ENCODE measurements around the gene ZCWPW2.

Gene ZCWPW2

DNA sequence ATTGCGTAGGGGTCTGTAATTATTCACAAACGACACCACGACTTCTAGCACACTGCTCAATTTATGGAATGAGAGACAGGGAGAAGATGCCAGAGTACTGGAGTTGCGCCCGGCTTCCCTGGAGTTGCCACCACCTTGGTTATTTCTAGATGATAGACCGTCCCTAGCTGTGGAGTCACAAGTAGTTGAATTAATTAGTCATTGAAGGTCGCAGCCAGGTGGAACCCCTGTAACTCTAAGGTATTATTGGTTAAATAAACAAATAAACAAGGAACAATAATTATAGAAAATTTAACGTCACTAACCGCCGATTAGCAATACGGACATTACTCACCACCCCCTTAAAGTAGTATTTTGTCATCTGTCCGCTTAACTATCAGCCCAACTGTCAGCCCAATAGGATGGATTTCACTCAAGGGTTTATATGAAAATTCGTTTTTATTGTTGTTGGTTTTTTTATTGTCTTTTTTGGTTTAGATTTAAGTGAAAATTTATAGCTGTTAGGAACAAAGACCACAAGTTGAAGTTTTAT, 1.0 kb downstream of the ZCWPW2 start:
- Histone ChIP-seq H3K27me3 (ENCODE audit: control insufficient read depth in 1 of 2, insufficient read depth in 1 of 2, low read length in 2 of 2) (no peaks in the 10 kb centered on the region), H2AK5ac (ENCODE audit: low read length, severe bottlenecking) (no peak overlapping the region), H2BK5ac (ENCODE audit: low read depth, low read length, poor library complexity, severe bottlenecking) (no peak overlapping the region), H3K9me3 (ENCODE audit: control insufficient read depth, low read length) (peaks cover 3% of the 10 kb centered on the region), H2BK120ac (ENCODE audit: low read depth, low read length) (no peak overlapping the region), H2BK12ac (ENCODE audit: low read length in 2 of 2) (no peak overlapping the region), H4K91ac (ENCODE audit: low read length) (no peak overlapping the region), H3K9ac (ENCODE audit: low read length) (peak overlapping the region; percentile 100), H3K36me3 (ENCODE audit: control insufficient read depth in 1 of 2, insufficient read depth in 2 of 2, low read depth in 1 of 2, low read length in 2 of 2) (peaks cover 0 to 24% of the 10 kb centered on the region in 2 experiments), H3K27ac (ENCODE audit: low read length, poor library complexity, severe bottlenecking) (peak overlapping the region; percentile 89), H2AFZ (ENCODE audit: low read depth, low read length) (peak overlapping the region; percentile 85), H3K18ac (ENCODE audit: low read depth in 1 of 2, low read length in 2 of 2) (peak overlapping the region; percentile 60 to 78), H3K4me1 (ENCODE audit: control insufficient read depth, insufficient read depth, low read depth, low read length) (no peaks in the 10 kb centered on the region), H3K4ac (ENCODE audit: low read depth in 1 of 2, low read length in 2 of 2) (peak overlapping the region in 1 of 2 experiments; percentile 87), H3K14ac (ENCODE audit: low read length in 2 of 2) (no peak overlapping the region), H3K4me2 (ENCODE audit: low read length, poor library complexity, severe bottlenecking) (peak overlapping the region; percentile 79), H3K23ac (ENCODE audit: low read length in 2 of 2) (no peak overlapping the region), H2BK15ac (ENCODE audit: low read depth, poor library complexity, severe bottlenecking) (no peak overlapping the region), H4K8ac (ENCODE audit: low read length) (peak overlapping the region; percentile 90), H3K4me3 (ENCODE audit: insufficient read depth in 1 of 2, low read depth in 1 of 2, low read length in 2 of 2) (peak overlapping the region; percentile 83 to 85), H3K79me1 (replicated peaks; ENCODE audit: low read length, poor library complexity, severe bottlenecking) (peaks cover 7% of the 10 kb centered on the region)
- DNase-seq: no peak
- WGBS: 31% methylated on average over 12 of the region's 13 CpGs

DNA sequence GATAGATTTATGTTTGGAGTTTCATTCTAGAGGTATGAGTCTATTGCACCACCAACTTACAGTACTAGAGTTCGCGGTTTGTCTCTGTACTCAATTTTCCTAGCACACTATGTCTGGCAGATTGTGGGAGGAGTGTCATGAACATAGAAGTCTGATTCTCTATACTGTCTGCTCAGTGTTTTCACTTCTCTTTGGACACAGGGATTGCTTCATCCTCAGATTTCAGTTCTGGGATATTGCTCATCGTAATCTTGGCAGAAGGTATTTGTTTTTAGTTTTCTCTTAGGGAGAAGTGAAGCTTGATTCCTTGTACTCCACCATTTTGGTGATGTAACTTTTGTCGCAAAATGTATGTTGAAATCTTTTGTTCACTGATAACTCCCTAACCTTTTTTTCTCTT, 27.9 kb downstream of the ZCWPW2 start:
- peak overlapping the region; percentile 82 for H3K9ac ChIP-seq (ENCODE audit: low read length)
- H3K79me1 ChIP-seq (replicated peaks; ENCODE audit: low read length, poor library complexity, severe bottlenecking): no peaks in the 10 kb centered on the region
- H3K27ac ChIP-seq (ENCODE audit: low read length, poor library complexity, severe bottlenecking): no peak overlapping the region
- H2AFZ ChIP-seq (ENCODE audit: low read depth, low read length): no peak overlapping the region
- no peak overlapping the region for H2AK5ac ChIP-seq (ENCODE audit: low read length, severe bottlenecking)
- no peak overlapping the region for H4K8ac ChIP-seq (ENCODE audit: low read length)
- no peak overlapping the region for H2BK12ac ChIP-seq (ENCODE audit: low read length in 2 of 2)
- no peak overlapping the region for H2BK120ac ChIP-seq (ENCODE audit: low read depth, low read length)
- H3K27me3 ChIP-seq (ENCODE audit: control insufficient read depth in 1 of 2, insufficient read depth in 1 of 2, low read length in 2 of 2): no peaks in the 10 kb centered on the region
- H3K4me2 ChIP-seq (ENCODE audit: low read length, poor library complexity, severe bottlenecking): no peak overlapping the region
- H3K4ac ChIP-seq (ENCODE audit: low read depth in 1 of 2, low read length in 2 of 2): no peak overlapping the region
- WGBS: 83% methylated on average over 1 of the region's 4 CpGs
- peak; percentile 1 for DNase-seq
- no peak overlapping the region for H3K18ac ChIP-seq (ENCODE audit: low read depth in 1 of 2, low read length in 2 of 2)
- H2BK5ac ChIP-seq (ENCODE audit: low read depth, low read length, poor library complexity, severe bottlenecking): no peak overlapping the region
- H3K23ac ChIP-seq (ENCODE audit: low read length in 2 of 2): no peak overlapping the region
- no peak overlapping the region for H4K91ac ChIP-seq (ENCODE audit: low read length)
- peak overlapping the region in 1 of 2 experiments; percentile 14 for H3K4me3 ChIP-seq (ENCODE audit: insufficient read depth in 1 of 2, low read depth in 1 of 2, low read length in 2 of 2)
- H2BK15ac ChIP-seq (ENCODE audit: low read depth, poor library complexity, severe bottlenecking): no peak overlapping the region
- no peak overlapping the region for H3K14ac ChIP-seq (ENCODE audit: low read length in 2 of 2)
- no peaks in the 10 kb centered on the region for H3K9me3 ChIP-seq (ENCODE audit: control insufficient read depth, low read length)
- H3K4me1 ChIP-seq (ENCODE audit: control insufficient read depth, insufficient read depth, low read depth, low read length): no peaks in the 10 kb centered on the region
- no peaks in the 10 kb centered on the region for H3K36me3 ChIP-seq (ENCODE audit: control insufficient read depth in 1 of 2, insufficient read depth in 2 of 2, low read depth in 1 of 2, low read length in 2 of 2)

DNA sequence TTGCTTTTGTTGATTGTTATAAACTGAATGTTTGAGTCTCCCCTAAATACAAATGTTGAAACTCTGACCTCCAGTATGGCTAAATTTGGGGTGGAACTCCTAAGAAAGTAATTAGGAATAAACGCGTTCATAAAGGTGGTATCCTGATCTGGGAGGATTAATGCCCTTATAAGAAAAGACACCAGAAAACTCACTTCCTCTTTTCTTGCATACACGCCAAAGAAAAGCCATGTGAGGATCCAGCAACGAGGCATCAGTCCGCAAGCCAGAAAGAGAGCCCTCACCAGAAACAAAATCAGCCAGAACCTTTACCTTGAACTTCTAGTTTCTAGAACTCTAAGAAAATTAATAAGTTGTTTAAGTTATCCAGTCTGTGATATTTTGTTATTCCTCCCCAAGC, 37.5 kb downstream of the ZCWPW2 start:
- Histone ChIP-seq H3K36me3 (ENCODE audit: control insufficient read depth in 1 of 2, insufficient read depth in 2 of 2, low read depth in 1 of 2, low read length in 2 of 2) (no peaks in the 10 kb centered on the region), H3K14ac (ENCODE audit: low read length in 2 of 2) (no peak overlapping the region), H4K8ac (ENCODE audit: low read length) (no peak overlapping the region), H3K23ac (ENCODE audit: low read length in 2 of 2) (no peak overlapping the region), H3K18ac (ENCODE audit: low read depth in 1 of 2, low read length in 2 of 2) (no peak overlapping the region), H2BK120ac (ENCODE audit: low read depth, low read length) (no peak overlapping the region), H3K4me1 (ENCODE audit: control insufficient read depth, insufficient read depth, low read depth, low read length) (no peaks in the 10 kb centered on the region), H4K91ac (ENCODE audit: low read length) (no peak overlapping the region), H3K4me2 (ENCODE audit: low read length, poor library complexity, severe bottlenecking) (no peak overlapping the region), H2BK15ac (ENCODE audit: low read depth, poor library complexity, severe bottlenecking) (no peak overlapping the region), H3K9ac (ENCODE audit: low read length) (no peak overlapping the region), H3K79me1 (replicated peaks; ENCODE audit: low read length, poor library complexity, severe bottlenecking) (peaks cover 2% of the 10 kb centered on the region), H3K4ac (ENCODE audit: low read depth in 1 of 2, low read length in 2 of 2) (no peak overlapping the region), H2BK5ac (ENCODE audit: low read depth, low read length, poor library complexity, severe bottlenecking) (no peak overlapping the region), H3K27me3 (ENCODE audit: control insufficient read depth in 1 of 2, insufficient read depth in 1 of 2, low read length in 2 of 2) (no peaks in the 10 kb centered on the region), H2AFZ (ENCODE audit: low read depth, low read length) (no peak overlapping the region), H2BK12ac (ENCODE audit: low read length in 2 of 2) (no peak overlapping the region), H3K27ac (ENCODE audit: low read length, poor library complexity, severe bottlenecking) (no peak overlapping the region), H2AK5ac (ENCODE audit: low read length, severe bottlenecking) (no peak overlapping the region), H3K9me3 (ENCODE audit: control insufficient read depth, low read length) (no peaks in the 10 kb centered on the region), H3K4me3 (ENCODE audit: insufficient read depth in 1 of 2, low read depth in 1 of 2, low read length in 2 of 2) (no peak overlapping the region)
- DNase-seq: no peak
- 94% methylated on average over 4 of the region's 5 CpGs for WGBS

DNA sequence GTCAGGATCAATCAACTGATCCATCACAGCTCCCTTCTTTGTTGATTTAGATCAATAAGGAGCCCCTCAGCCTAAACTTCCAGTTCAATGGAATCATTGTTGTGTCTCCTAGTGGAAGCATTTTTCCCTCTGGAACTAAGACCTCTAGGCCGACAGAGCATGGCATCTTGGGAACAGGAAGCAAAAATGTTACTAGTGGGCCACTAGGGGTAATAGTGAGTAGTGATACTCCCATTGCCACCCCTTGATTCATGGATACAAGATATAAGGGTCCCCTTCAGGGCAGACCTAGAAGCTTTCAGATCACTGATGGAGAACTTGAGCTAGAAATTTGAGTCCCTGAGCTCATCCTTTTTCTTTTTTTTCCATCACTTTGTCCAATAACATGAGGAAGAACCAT, 40.5 kb downstream of the ZCWPW2 start:
- Histone ChIP-seq H3K9me3 (ENCODE audit: control insufficient read depth, low read length) (peaks cover 17% of the 10 kb centered on the region), H4K91ac (ENCODE audit: low read length) (no peak overlapping the region), H2AK5ac (ENCODE audit: low read length, severe bottlenecking) (no peak overlapping the region), H3K79me1 (replicated peaks; ENCODE audit: low read length, poor library complexity, severe bottlenecking) (peaks cover 2% of the 10 kb centered on the region), H2BK120ac (ENCODE audit: low read depth, low read length) (no peak overlapping the region), H3K14ac (ENCODE audit: low read length in 2 of 2) (no peak overlapping the region), H3K27me3 (ENCODE audit: control insufficient read depth in 1 of 2, insufficient read depth in 1 of 2, low read length in 2 of 2) (no peaks in the 10 kb centered on the region), H3K4me3 (ENCODE audit: insufficient read depth in 1 of 2, low read depth in 1 of 2, low read length in 2 of 2) (no peak overlapping the region), H3K23ac (ENCODE audit: low read length in 2 of 2) (no peak overlapping the region), H3K4me1 (ENCODE audit: control insufficient read depth, insufficient read depth, low read depth, low read length) (no peaks in the 10 kb centered on the region), H2BK12ac (ENCODE audit: low read length in 2 of 2) (no peak overlapping the region), H2BK5ac (ENCODE audit: low read depth, low read length, poor library complexity, severe bottlenecking) (no peak overlapping the region), H3K4ac (ENCODE audit: low read depth in 1 of 2, low read length in 2 of 2) (no peak overlapping the region), H2AFZ (ENCODE audit: low read depth, low read length) (no peak overlapping the region), H3K27ac (ENCODE audit: low read length, poor library complexity, severe bottlenecking) (no peak overlapping the region), H3K9ac (ENCODE audit: low read length) (no peak overlapping the region), H3K18ac (ENCODE audit: low read depth in 1 of 2, low read length in 2 of 2) (no peak overlapping the region), H3K36me3 (ENCODE audit: control insufficient read depth in 1 of 2, insufficient read depth in 2 of 2, low read depth in 1 of 2, low read length in 2 of 2) (no peaks in the 10 kb centered on the region), H2BK15ac (ENCODE audit: low read depth, poor library complexity, severe bottlenecking) (no peak overlapping the region), H3K4me2 (ENCODE audit: low read length, poor library complexity, severe bottlenecking) (no peak overlapping the region), H4K8ac (ENCODE audit: low read length) (no peak overlapping the region)
- no peak for DNase-seq
- WGBS: 82% methylated on average over 1 of the region's 1 CpG

All from mesenchymal stem cell (in vitro differentiated cells and primary cell).